ENCODE measurements around the gene BANP. TPM values are rescaled to one million over a fixed set of nuclear protein-coding genes. Genes with fewer than 3 reads are reported as not detected.
"Not testable (repeated sequence)": the region's sequence is repeated elsewhere in the genome, so short reads cannot be mapped to it uniquely, and the experiment has no call there.

The BANP gene
- total RNA-seq, 6 experiments from 2014 or later: 15.6 to 19.0 (median 16.2) TPM

DNA sequence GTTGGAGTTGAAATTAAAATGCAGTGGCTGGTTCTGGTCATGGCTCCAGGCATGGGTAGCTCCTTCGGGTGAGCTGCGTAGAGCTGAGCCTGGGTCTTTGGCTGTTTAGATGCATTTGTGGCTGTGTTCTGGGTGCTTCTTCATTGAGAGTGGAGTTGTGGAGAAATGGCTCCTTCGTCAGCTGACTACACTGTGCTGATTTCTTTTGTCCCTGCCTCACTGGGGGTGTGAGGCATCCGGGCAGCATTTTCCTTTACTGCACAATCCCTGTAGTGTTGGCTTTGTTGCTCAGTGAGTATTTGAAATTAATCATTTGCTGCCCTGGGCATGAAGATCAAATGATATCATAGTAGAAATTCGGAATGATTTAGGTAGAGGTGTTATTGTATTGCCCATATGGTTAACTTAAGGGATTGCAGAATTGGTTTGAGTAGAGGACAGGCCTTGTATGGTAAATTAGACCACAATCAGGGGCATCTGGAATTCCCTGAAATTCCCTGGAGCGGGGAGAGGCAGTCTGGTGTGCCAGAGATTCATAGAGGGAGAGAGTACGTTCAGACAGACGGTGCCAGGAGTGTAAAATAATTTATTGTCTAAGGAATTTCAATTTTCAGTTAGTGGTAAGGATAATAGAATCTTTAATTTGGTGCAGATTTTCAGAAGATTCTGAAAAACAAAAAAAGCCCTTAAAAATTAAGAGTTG is 92.1 kb downstream of the BANP start:
- H3K27me3 Mint-ChIP-seq (ENCODE audit: insufficient read depth); H3K4me3 Mint-ChIP-seq; H3K4me1 Mint-ChIP-seq (ENCODE audit: low read depth); H3K27ac Mint-ChIP-seq; H3K9me3 Mint-ChIP-seq; DNase-seq; H3K36me3 Mint-ChIP-seq (ENCODE audit: low read depth): not testable (repeated sequence)

DNA sequence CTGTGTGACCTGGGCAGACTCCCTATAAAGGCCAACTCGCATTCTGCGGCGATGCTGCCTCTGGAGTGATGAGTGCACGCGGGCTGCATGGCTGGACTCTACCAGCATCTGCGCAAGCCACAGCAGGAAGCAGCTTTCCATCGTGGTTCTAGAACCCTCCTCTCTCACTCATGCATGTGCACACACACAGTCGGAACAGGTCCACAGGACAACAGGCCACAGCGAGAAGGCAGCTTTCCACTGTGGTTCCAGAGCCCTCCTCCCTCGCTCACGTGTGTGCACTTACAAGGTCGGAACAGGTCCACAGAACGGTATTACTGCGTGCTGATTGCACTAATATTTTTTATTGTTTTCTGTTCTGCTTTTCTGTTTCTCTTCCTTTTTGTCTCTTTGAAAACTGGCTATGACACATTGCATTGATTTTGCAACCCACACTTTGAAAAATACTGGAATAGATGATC is 92.9 kb downstream of the BANP start:
- not testable (repeated sequence) for H3K4me3 Mint-ChIP-seq, H3K27ac Mint-ChIP-seq

DNA sequence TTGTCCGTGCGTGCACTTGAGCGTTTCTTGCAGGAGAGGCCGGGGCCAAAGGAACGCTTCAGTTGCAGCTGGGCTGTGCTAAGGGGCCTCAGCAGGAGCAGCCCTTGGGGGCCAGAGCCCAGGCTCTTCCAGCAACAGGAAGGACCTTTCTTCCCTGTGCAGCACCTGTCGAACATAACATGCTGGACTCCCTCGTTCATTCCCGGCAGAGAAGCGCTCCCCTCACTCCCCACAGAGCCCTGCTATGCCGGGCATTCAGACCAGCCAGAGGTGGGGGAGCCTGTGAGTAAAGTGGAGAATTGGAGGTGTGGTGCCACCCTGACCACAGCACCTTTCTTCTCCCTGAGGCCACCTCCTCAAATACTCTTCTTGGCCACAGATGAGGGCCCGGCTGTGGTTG is 94.1 kb downstream of the BANP start:
- peaks cover 22% of the 10 kb centered on the region for H3K36me3 Mint-ChIP-seq (ENCODE audit: low read depth)
- not testable (repeated sequence) for H3K9me3 Mint-ChIP-seq; DNase-seq; H3K4me1 Mint-ChIP-seq (ENCODE audit: low read depth); H3K27ac Mint-ChIP-seq; H3K27me3 Mint-ChIP-seq (ENCODE audit: insufficient read depth); H3K4me3 Mint-ChIP-seq

More for the DNA sequence above, 92.9 kb downstream of the BANP start:
- H3K36me3 Mint-ChIP-seq (ENCODE audit: low read depth): peaks cover 10% of the 10 kb centered on the region
- H3K4me1 Mint-ChIP-seq (ENCODE audit: low read depth); DNase-seq; H3K27me3 Mint-ChIP-seq (ENCODE audit: insufficient read depth); H3K9me3 Mint-ChIP-seq: not testable (repeated sequence)

DNA sequence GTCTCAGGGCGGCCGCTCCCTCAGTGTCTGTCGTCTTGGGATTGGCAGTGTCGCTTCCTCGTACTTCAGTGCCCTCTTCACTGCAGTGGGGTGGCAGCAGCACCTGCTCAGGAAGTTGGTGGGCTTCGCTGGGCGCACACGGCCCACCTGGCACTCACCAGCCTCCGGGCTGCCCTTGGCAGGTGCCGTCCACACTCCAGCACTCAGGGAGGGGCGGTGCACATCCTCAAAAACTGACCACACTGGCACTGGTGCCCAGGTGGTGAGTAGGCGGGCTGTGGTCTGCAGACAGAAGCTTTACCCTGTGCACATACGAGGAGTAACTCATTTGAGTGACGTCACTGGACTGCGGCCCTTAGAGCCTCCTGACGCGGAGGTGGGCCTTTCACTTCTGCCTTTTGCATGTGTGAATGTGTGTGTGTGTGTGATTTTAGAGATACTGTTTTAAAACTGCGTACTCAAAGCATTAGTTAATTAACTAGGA is 94.6 kb downstream of the BANP start:
- no peak for DNase-seq
- Mint-ChIP-seq H3K4me1 (ENCODE audit: low read depth) (no peaks in the 10 kb centered on the region), H3K27me3 (ENCODE audit: insufficient read depth) (no peaks in the 10 kb centered on the region), H3K4me3 (no peak overlapping the region), H3K36me3 (ENCODE audit: low read depth) (peaks cover 22% of the 10 kb centered on the region), H3K9me3 (no peaks in the 10 kb centered on the region), H3K27ac (no peak overlapping the region)
- TF ChIP-seq, protein P1, sequence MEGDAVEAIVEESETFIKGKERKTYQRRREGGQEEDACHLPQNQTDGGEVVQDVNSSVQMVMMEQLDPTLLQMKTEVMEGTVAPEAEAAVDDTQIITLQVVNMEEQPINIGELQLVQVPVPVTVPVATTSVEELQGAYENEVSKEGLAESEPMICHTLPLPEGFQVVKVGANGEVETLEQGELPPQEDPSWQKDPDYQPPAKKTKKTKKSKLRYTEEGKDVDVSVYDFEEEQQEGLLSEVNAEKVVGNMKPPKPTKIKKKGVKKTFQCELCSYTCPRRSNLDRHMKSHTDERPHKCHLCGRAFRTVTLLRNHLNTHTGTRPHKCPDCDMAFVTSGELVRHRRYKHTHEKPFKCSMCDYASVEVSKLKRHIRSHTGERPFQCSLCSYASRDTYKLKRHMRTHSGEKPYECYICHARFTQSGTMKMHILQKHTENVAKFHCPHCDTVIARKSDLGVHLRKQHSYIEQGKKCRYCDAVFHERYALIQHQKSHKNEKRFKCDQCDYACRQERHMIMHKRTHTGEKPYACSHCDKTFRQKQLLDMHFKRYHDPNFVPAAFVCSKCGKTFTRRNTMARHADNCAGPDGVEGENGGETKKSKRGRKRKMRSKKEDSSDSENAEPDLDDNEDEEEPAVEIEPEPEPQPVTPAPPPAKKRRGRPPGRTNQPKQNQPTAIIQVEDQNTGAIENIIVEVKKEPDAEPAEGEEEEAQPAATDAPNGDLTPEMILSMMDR (IDR thresholded peaks at IDR 0.05): no peak

DNA sequence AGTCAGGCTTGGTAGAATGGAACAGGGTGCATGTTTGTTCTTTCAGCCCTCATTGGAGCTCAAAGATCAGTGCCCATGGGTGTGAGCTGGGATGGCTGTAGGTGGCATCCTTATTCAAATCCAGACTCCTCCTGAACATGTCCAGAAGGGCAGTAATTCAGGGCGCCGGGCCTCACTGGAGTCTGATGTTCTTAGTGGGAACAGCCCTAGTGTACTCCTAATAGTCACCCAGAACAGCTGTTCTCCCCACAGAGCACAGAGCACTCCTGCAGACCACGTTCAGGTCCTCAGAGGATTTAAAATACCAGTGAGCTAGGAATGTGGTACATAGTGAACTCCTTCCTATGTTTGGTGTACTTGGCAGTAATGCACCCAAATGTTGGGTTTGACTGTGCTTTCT is 96.2 kb downstream of the BANP start:
- TF ChIP-seq, protein P1 (IDR thresholded peaks at IDR 0.05): no peak
- H3K4me3 Mint-ChIP-seq: no peak overlapping the region
- H3K27ac Mint-ChIP-seq: no peak overlapping the region
- no peaks in the 10 kb centered on the region for H3K4me1 Mint-ChIP-seq (ENCODE audit: low read depth)
- H3K36me3 Mint-ChIP-seq (ENCODE audit: low read depth): peaks cover 22% of the 10 kb centered on the region
- no peaks in the 10 kb centered on the region for H3K27me3 Mint-ChIP-seq (ENCODE audit: insufficient read depth)
- no peaks in the 10 kb centered on the region for H3K9me3 Mint-ChIP-seq
- DNase-seq: no peak

DNA sequence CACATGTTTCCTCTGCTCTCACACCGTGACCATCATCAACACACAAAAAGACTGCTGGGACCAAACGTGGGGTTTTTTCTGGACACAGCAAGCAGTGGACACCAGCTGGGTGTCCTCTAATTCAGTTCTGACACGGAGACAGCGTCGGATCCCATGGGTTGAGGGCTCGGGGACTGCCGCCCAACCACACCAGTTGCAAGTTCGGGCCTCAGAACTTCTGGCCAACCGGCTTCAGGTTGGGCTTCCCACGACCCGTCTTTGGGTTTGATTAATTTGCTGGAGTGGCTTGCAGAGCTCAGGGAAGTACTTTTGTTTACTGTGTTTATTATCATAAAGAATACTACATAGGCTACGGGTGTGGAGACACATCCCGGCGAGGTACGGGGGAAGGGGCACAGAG is 97.8 kb downstream of the BANP start:
- TF ChIP-seq, protein P1 (IDR thresholded peaks at IDR 0.05): no peak
- DNase-seq: no peak
- no peaks in the 10 kb centered on the region for H3K27me3 Mint-ChIP-seq (ENCODE audit: insufficient read depth)
- H3K4me1 Mint-ChIP-seq (ENCODE audit: low read depth): no peaks in the 10 kb centered on the region
- H3K27ac Mint-ChIP-seq: no peak overlapping the region
- H3K9me3 Mint-ChIP-seq: no peaks in the 10 kb centered on the region
- peaks cover 22% of the 10 kb centered on the region for H3K36me3 Mint-ChIP-seq (ENCODE audit: low read depth)
- H3K4me3 Mint-ChIP-seq: no peak overlapping the region
